Omental fat pad (tissue), 4 donors: ENCODE results near the gene VWA1. TPM values are rescaled to one million over a fixed set of nuclear protein-coding genes. Genes with fewer than 3 reads are reported as not detected.
"Not testable (repeated sequence)": the region's sequence is repeated elsewhere in the genome, so short reads cannot be mapped to it uniquely, and the experiment has no call there.

Experiments
- ATAC-seq: fragments of 150-250 bp; one replicate; pipeline ENCODE4 v1.9.1; 2016; ENCODE audit warnings: mild to moderate bottlenecking, moderate library complexity; ENCODE audit not compliant: low FRiP score
- DNase-seq: peaks from one replicate; pipeline ENCODE4 v3.0.0-alpha.2; 2019; ENCODE audit warnings: low spot score
- total RNA-seq, 4 donors: library from RNA; depleted of rRNA; stranded (reverse); fragments of >200 nt; gene quantifications; one replicate each; pipeline ENCODE4 v1.1.0, GENCODE V29; 2016
- TF ChIP-seq, protein P1 (sequence below), 3 donors: fragments of 450-650 bp; IDR thresholded peaks; one replicate each; pipeline ENCODE4 v1.5.1; 2016 to 2017; ENCODE audit warnings: antibody characterized with exemption in 3 of 3, mild to moderate bottlenecking in 3 of 3, moderate library complexity in 2 of 3

VWA1 gene
- total RNA-seq, 4 donors from 2014 or later: 6.8 to 21.1 (median 13.8) TPM

DNA sequence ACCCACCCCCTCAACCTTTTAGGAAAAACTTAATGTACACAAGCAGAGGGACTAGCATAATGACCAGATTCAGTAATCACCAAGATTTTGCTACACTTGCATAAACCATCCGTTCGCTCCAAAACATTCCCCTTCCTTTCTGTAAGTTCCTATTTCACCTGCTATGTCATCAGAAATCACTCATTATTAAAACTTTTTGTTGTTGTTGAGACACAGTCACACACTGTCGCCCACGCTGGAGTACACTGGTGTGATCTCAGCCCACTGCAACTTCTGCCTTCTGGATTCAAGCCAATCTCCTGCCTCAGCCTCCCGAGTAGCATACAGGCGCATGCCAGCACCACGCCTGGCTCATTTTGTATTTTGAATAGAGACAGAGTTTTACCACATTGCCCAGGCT, 31.8 kb upstream of the VWA1 start:
- no peak for DNase-seq
- TF ChIP-seq, protein P1, sequence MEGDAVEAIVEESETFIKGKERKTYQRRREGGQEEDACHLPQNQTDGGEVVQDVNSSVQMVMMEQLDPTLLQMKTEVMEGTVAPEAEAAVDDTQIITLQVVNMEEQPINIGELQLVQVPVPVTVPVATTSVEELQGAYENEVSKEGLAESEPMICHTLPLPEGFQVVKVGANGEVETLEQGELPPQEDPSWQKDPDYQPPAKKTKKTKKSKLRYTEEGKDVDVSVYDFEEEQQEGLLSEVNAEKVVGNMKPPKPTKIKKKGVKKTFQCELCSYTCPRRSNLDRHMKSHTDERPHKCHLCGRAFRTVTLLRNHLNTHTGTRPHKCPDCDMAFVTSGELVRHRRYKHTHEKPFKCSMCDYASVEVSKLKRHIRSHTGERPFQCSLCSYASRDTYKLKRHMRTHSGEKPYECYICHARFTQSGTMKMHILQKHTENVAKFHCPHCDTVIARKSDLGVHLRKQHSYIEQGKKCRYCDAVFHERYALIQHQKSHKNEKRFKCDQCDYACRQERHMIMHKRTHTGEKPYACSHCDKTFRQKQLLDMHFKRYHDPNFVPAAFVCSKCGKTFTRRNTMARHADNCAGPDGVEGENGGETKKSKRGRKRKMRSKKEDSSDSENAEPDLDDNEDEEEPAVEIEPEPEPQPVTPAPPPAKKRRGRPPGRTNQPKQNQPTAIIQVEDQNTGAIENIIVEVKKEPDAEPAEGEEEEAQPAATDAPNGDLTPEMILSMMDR (IDR thresholded peaks at IDR 0.05): no peak
- ATAC-seq: no peak

DNA sequence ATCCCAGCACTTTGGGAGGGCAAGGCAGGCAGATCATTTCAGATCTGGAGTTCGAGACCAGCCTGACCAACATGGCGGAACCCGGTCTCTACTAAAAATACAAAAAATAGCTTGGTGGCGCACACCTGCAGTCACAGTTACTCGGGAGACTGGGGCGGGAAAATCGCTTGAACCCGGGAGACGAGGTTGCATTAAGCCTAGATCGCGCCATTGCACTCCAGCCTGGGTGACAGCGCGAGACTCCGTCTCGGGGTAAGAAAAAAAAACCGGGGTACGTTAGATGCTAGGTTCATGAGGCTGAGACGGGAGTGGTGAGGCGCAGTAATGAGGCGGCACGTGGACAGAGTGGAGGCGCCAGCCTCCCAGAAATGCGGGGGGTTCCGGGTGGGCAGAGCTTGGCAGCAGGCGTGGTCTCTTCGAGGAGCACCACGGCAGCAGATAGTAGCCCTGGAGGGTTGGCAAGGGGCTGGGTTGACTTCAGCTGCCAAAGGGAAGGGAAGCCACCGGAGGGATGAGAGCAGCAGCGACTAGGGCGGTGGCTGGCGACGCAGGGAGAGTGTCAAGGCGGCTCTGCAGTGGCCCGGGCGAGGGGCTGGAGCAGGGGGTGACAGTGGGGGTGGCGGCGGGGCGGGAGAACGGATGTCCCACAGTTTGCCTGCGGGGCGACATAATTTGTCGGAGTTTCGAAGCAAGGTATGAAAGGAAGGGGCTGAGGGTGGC, 29.2 kb upstream of the VWA1 start:
- DNase-seq (no peak), ATAC-seq (no peak)
- TF ChIP-seq, protein P1 (IDR thresholded peaks at IDR 0.05): no peak

DNA sequence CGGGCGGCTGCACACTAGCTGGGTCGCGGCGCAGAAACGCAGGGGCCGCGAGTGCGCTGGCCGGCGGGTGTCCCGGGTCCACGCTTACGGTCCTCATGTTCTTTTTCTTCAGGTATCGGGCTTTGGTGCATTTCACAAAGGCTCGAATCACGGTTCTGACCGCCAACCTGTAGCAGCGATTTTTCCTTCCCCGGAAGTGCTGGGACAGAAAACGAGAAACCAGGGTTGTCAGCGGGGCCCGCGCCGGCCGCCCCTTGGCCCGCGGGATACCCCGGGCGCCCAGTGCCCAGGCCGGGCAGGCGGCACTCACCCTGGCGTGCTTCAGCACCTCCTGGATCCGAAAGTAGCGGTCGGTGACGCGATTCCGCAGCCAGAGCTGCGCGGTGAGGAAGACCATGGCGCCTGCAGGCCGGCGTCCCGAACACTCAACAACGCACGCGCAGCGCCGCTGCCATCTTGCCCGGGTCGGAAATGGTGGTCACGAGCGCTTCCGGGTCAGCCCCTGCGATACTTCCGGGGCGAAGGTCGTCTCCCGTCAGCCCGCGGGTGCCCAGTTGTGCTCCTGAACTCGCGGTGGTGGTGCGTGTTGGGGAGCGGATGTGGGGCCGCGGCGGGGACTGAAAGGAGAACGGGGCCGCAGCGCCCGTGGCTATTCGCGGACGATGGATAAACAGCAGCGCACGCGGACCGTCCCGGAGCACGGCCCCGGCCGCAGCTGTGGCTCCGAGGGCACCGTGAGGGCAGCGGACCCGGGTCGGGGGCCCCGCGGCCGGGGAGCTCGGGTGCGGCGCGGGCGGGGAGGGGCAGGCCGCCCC, 28.5 kb upstream of the VWA1 start, which contains the start of gene MRPL20:
TSS of gene MRPL20 (minus strand) at position 473 of the 815 bp plus-strand sequence. CDS start at position 397, 76 bp downstream.
- TF ChIP-seq, protein P1 (IDR thresholded peaks at IDR 0.05): no peak
- ATAC-seq (peak; percentile 86), DNase-seq (peak; percentile 88)

GRCh38 chr1:1407636-1408318, 27.7 kb upstream of the VWA1 start:
- TF ChIP-seq, protein P1 (IDR thresholded peaks at IDR 0.05): no peak
- no peak for DNase-seq
- peak; percentile 43 for ATAC-seq

DNA sequence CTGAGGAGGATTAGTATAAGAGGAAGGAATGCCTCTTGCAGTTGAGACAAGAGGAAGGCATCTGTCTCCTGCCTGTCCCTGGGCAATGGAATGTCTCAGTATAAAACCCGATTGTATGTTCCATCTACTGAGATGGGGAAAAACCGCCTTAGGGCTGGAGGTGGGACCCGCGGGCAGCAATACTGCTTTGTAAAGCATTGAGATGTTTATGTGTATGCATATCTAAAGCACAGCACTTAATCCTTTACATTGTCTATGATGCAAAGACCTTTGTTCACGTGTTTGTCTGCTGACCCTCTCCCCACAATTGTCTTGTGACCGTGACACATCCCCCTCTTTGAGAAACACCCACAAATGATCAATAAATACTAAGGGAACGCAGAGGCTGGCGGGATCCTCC, 25.3 kb upstream of the VWA1 start:
- not testable (repeated sequence) for ATAC-seq, DNase-seq

- DNase-seq (no peak), ATAC-seq (no peak)
- TF ChIP-seq, protein P1 (IDR thresholded peaks at IDR 0.05): no peak
These were observed 23.9 kb upstream of the VWA1 start for GRCh38 chr1:1411626-1412025.

GRCh38 chr1:1412311-1412902, 23.1 kb upstream of the VWA1 start:
- ATAC-seq, DNase-seq: not testable (repeated sequence)
